ENCODE data around the gene MED27.
A peak's percentile ranks its signal among the peaks of the same experiment; 100 is the strongest.

Gene MED27

GRCh38 chr9:132031467-132032237 is 48.0 kb downstream of the MED27 start:
- in situ Hi-C loops (cut with HindIII; ENCODE audit: low sequenced_read_pairs) = no loop called here

GRCh38 chr9:132030626-132031325 is 48.9 kb downstream of the MED27 start:
- no peak for DNase-seq (ENCODE audit: low read depth, low spot score)
- TF ChIP-seq, protein P1, sequence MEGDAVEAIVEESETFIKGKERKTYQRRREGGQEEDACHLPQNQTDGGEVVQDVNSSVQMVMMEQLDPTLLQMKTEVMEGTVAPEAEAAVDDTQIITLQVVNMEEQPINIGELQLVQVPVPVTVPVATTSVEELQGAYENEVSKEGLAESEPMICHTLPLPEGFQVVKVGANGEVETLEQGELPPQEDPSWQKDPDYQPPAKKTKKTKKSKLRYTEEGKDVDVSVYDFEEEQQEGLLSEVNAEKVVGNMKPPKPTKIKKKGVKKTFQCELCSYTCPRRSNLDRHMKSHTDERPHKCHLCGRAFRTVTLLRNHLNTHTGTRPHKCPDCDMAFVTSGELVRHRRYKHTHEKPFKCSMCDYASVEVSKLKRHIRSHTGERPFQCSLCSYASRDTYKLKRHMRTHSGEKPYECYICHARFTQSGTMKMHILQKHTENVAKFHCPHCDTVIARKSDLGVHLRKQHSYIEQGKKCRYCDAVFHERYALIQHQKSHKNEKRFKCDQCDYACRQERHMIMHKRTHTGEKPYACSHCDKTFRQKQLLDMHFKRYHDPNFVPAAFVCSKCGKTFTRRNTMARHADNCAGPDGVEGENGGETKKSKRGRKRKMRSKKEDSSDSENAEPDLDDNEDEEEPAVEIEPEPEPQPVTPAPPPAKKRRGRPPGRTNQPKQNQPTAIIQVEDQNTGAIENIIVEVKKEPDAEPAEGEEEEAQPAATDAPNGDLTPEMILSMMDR (IDR thresholded peaks at IDR 0.05; ENCODE audit: low read depth, low read length) = no peak
- in situ Hi-C loops (cut with HindIII; ENCODE audit: low sequenced_read_pairs) = no loop called here
- H3K4me3 ChIP-seq (ENCODE audit: low read depth, low read length) = no peak overlapping the region

More at GRCh38 chr9:132031467-132032237, 48.0 kb downstream of the MED27 start:
- DNase-seq (ENCODE audit: low read depth, low spot score) = no peak
- TF ChIP-seq, protein P1 (IDR thresholded peaks at IDR 0.05; ENCODE audit: low read depth, low read length) = no peak
- H3K4me3 ChIP-seq (ENCODE audit: low read depth, low read length) = no peak overlapping the region

- DNase-seq (ENCODE audit: low read depth, low spot score) = no peak
- H3K4me3 ChIP-seq (ENCODE audit: low read depth, low read length) = no peak overlapping the region
- TF ChIP-seq, protein P1 (IDR thresholded peaks at IDR 0.05; ENCODE audit: low read depth, low read length) = no peak
- in situ Hi-C loops (cut with HindIII; ENCODE audit: low sequenced_read_pairs) = no loop called here
These were observed 51.7 kb downstream of the MED27 start for GRCh38 chr9:132027752-132028663.

GRCh38 chr9:132026932-132027585 is 52.6 kb downstream of the MED27 start:
- H3K4me3 ChIP-seq (ENCODE audit: low read depth, low read length) = no peak overlapping the region
- in situ Hi-C loops (cut with HindIII; ENCODE audit: low sequenced_read_pairs) = no loop called here
- peak; percentile 60 for DNase-seq (ENCODE audit: low read depth, low spot score)
- TF ChIP-seq, protein P1 (IDR thresholded peaks at IDR 0.05; ENCODE audit: low read depth, low read length) = no peak

DNA sequence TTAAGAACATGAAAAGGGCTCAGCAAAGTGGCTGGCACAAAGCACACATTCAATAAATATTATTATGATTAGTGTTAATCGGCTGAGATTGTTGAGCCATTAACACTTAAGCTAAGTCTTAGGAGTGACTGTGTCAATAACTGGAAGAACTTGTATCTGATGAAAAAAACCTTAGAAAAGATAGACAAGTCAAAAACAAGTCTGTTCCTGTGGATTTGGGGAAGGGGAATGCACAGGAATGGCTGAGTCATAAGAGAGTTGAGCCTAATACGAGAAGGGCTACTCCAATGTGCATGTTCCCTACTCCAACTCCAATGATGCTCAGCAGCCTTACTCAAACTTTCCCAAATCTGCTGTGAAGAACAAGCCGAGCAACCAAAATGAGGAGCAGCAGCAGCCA is 53.9 kb downstream of the MED27 start:
- DNase-seq (ENCODE audit: low read depth, low spot score) = no peak
- H3K4me3 ChIP-seq (ENCODE audit: low read depth, low read length) = no peak overlapping the region
- TF ChIP-seq, protein P1 (IDR thresholded peaks at IDR 0.05; ENCODE audit: low read depth, low read length) = no peak
- in situ Hi-C loops (cut with HindIII; ENCODE audit: low sequenced_read_pairs) = no loop called here

GRCh38 chr9:132024589-132024988 is 55.1 kb downstream of the MED27 start:
- TF ChIP-seq, protein P1 (IDR thresholded peaks at IDR 0.05; ENCODE audit: low read depth, low read length) = no peak
- in situ Hi-C loops (cut with HindIII; ENCODE audit: low sequenced_read_pairs) = no loop called here
- H3K4me3 ChIP-seq (ENCODE audit: low read depth, low read length) = no peak overlapping the region
- DNase-seq (ENCODE audit: low read depth, low spot score) = no peak
